Measurements from ENCODE around the gene KLHL22. TPM values are rescaled to one million over a fixed set of nuclear protein-coding genes. Genes with fewer than 3 reads are reported as not detected.

The KLHL22 gene
- total and polyA plus RNA-seq, 2 of the 13 experiments (the other 11 are each of a cell fraction or from before 2014, with no cell fraction given): 10.9 to 14.8 TPM

- TF ChIP-seq UBTF (CRISPR knock-in tag; IDR thresholded peaks at IDR 0.05) (peak; percentile 20; the same call in 1 of the 2 replicates), ZBTB20 (CRISPR knock-in tag; IDR thresholded peaks at IDR 0.05; ENCODE audit: borderline replicate concordance, low read depth) (no peak), ZNF740 (CRISPR knock-in tag; IDR thresholded peaks at IDR 0.05) (0 out of 2 replicates have a peak, but pooled peaks have one; percentile 33), ZNF776 (CRISPR knock-in tag; IDR thresholded peaks at IDR 0.05) (0 out of 2 replicates have a peak, but pooled peaks have one; percentile 44), KLF12 (CRISPR knock-in tag; IDR thresholded peaks at IDR 0.05; ENCODE audit: borderline replicate concordance) (no peak), GMEB1 (CRISPR knock-in tag; IDR thresholded peaks at IDR 0.05; ENCODE audit: borderline replicate concordance) (no peak), ZNF383 (CRISPR knock-in tag; IDR thresholded peaks at IDR 0.05; ENCODE audit: borderline replicate concordance) (no peak), NCOA2 (CRISPR knock-in tag; IDR thresholded peaks at IDR 0.05) (no peak; the same call in 1 of the 2 replicates), ZNF460 (CRISPR knock-in tag; IDR thresholded peaks at IDR 0.05; ENCODE audit: borderline replicate concordance) (no peak), ZNF768 (CRISPR knock-in tag; IDR thresholded peaks at IDR 0.05) (peak; percentile 41; the same call in 1 of the 2 replicates), ZNF230 (CRISPR knock-in tag; IDR thresholded peaks at IDR 0.05) (peak; percentile 23; the same call in 1 of the 2 replicates), ESRRA (CRISPR knock-in tag; IDR thresholded peaks at IDR 0.05; ENCODE audit: low read depth) (peak; percentile 52; the same call in 1 of the 2 replicates), DMAP1 (CRISPR knock-in tag; IDR thresholded peaks at IDR 0.05) (peak; percentile 64; the same call in 1 of the 2 replicates), HBP1 (CRISPR knock-in tag; IDR thresholded peaks at IDR 0.05; ENCODE audit: low read depth) (0 out of 2 replicates have a peak, but pooled peaks have one; percentile 58), NONO (IDR thresholded peaks at IDR 0.05) (no peak), NONO (CRISPR knock-in tag; conservative IDR thresholded peaks at IDR 0.05) (peak; percentile 61; the same call in 1 of the 2 replicates), CHD2 (IDR thresholded peaks at IDR 0.05; ENCODE audit: low read depth, low read length) (no peak), MTERF4 (CRISPR knock-in tag; IDR thresholded peaks at IDR 0.05) (0 out of 2 replicates have a peak, but pooled peaks have one; percentile 51)
Measured at GRCh38 chr22:20495861-20496681, 476 bp upstream of the KLHL22 start (continued).

Data from HepG2 (cell line).